ENCODE measurements around the gene CMSS1. TPM values are rescaled to one million over a fixed set of nuclear protein-coding genes. Genes with fewer than 3 reads are reported as not detected.
A peak's percentile ranks its signal among the peaks of the same experiment; 100 is the strongest.

The CMSS1 gene
- total RNA-seq, 4 donors from 2014 or later: 23.2 to 89.5 (median 67.6) TPM

DNA sequence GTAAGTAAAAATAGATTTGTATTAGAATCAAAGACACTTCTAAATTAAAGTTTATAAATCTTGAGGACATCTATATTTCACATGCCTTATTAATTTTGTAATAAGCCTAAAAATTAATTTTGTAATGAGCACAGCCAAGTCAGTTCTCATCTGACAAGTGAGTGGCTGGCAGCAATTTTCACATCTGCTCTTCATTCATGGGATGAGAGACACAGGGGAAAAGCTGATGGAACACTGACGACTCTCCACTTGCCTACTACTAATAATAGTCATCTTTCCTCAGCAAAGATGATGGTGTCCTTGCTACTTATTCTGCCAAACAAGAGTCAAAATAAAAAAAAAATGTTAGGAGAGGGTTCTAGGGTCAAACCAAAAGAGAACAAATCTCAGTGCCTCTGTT is 14.4 kb upstream of the CMSS1 start:
- TF ChIP-seq POLR2A (IDR thresholded peaks at IDR 0.05): no peak
- TF ChIP-seq CTCF (IDR thresholded peaks at IDR 0.05 in 4 of 5, conservative IDR thresholded peaks at IDR 0.05 in 1 of 5): no peak
- ATAC-seq (no peak), DNase-seq (no peak)
- Histone ChIP-seq H3K27ac (no peak overlapping the region), H3K4me3 (no peak overlapping the region), H3K36me3 (peaks cover 0 to 5% of the 10 kb centered on the region in 2 donors), H3K4me1 (peaks cover 4% of the 10 kb centered on the region in 2 donors), H3K27me3 (no peaks in the 10 kb centered on the region), H3K9me3 (no peaks in the 10 kb centered on the region)
- intact Hi-C loops (cut with DNase I; ENCODE audit: low total_unique reads) (no loop called here), in situ Hi-C loops (cut with MboI; ENCODE audit: low sequenced_read_pairs in 4 of 4) (loop anchor here in 1 of 4 donors (25.0 kb wide), 1 partner anchor 909 kb away; the partner anchor contains the start of gene TFG)

DNA sequence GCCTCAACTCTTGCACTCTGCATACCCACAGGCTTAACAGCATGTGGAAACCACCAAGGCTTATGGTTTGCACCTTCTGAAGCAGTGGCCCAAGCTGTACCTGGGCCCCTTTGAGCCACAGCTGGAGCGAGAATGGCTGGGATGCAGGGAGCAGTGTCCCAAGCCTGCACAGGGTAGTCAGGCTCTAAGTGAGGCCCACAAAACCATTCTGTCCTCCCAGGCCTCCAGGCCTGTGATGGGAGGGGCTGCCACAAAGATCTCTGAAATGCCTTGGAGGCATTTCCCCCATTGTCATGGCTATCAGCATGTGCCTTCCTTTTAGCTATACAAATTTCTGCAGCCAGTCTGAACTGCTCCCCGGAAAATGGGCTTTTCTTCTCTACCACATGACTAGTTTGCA is 12.5 kb upstream of the CMSS1 start:
- Histone ChIP-seq H3K9me3 (no peaks in the 10 kb centered on the region), H3K36me3 (peaks cover 0 to 5% of the 10 kb centered on the region in 2 donors), H3K4me1 (peaks cover 5 to 7% of the 10 kb centered on the region in 2 donors), H3K27ac (no peak overlapping the region), H3K27me3 (no peaks in the 10 kb centered on the region), H3K4me3 (no peak overlapping the region)
- no peak for TF ChIP-seq POLR2A (IDR thresholded peaks at IDR 0.05)
- TF ChIP-seq CTCF (IDR thresholded peaks at IDR 0.05 in 4 of 5, conservative IDR thresholded peaks at IDR 0.05 in 1 of 5): no peak
- intact Hi-C loops (cut with DNase I; ENCODE audit: low total_unique reads): no loop called here
- ATAC-seq (no peak), DNase-seq (no peak)
- in situ Hi-C loops (cut with MboI; ENCODE audit: low sequenced_read_pairs in 4 of 4): loop anchor here in 1 of 4 donors (25.0 kb wide), 1 partner anchor 907 kb away; the partner anchor contains the start of gene TFG

- in situ Hi-C loops (cut with MboI; ENCODE audit: low sequenced_read_pairs in 4 of 4) (loop anchor here in 1 of 4 donors (25.0 kb wide), 1 partner anchor 904 kb away; the partner anchor contains the start of gene TFG), intact Hi-C loops (cut with DNase I; ENCODE audit: low total_unique reads) (no loop called here)
- DNase-seq (peak in 1 of 2 donors; percentile 30), ATAC-seq (peak; percentile 52 to 78)
- Histone ChIP-seq H3K27me3 (no peaks in the 10 kb centered on the region), H3K9me3 (no peaks in the 10 kb centered on the region), H3K27ac (no peak overlapping the region), H3K4me3 (no peak overlapping the region), H3K4me1 (peaks cover 5 to 7% of the 10 kb centered on the region in 2 donors), H3K36me3 (peaks cover 0 to 5% of the 10 kb centered on the region in 2 donors)
- TF ChIP-seq CTCF (IDR thresholded peaks at IDR 0.05 in 4 of 5, conservative IDR thresholded peaks at IDR 0.05 in 1 of 5) (peak; percentile 40 to 80 (median 59)), POLR2A (IDR thresholded peaks at IDR 0.05) (no peak)
Observed at GRCh38 chr3:99808163-99808794, 9.4 kb upstream of the CMSS1 start.

- H3K27ac ChIP-seq: no peak overlapping the region
Observed at GRCh38 chr3:99809565-99809964, 8.1 kb upstream of the CMSS1 start.

More at GRCh38 chr3:99809565-99809964, 8.1 kb upstream of the CMSS1 start:
- Histone ChIP-seq H3K4me3 (no peak overlapping the region), H3K36me3 (peaks cover 0 to 5% of the 10 kb centered on the region in 2 donors), H3K4me1 (peaks cover 5 to 7% of the 10 kb centered on the region in 2 donors), H3K27me3 (no peaks in the 10 kb centered on the region), H3K9me3 (no peaks in the 10 kb centered on the region)
- no peak for TF ChIP-seq CTCF (IDR thresholded peaks at IDR 0.05 in 4 of 5, conservative IDR thresholded peaks at IDR 0.05 in 1 of 5)
- TF ChIP-seq POLR2A (IDR thresholded peaks at IDR 0.05): no peak
- DNase-seq: no peak
- in situ Hi-C loops (cut with MboI; ENCODE audit: low sequenced_read_pairs in 4 of 4) (loop anchor here in 1 of 4 donors (25.0 kb wide), 1 partner anchor 903 kb away; the partner anchor contains the start of gene TFG), intact Hi-C loops (cut with DNase I; ENCODE audit: low total_unique reads) (no loop called here)
- no peak for ATAC-seq
